GM12878 (cell line): ENCODE measurements around the gene ADH1A. TPM values are rescaled to one million over a fixed set of nuclear protein-coding genes. Genes with fewer than 3 reads are reported as not detected.

Source experiments
- ATAC-seq: fragments of 200-7000 bp; cut with Tn5 transposase; 3 replicates; pipeline ENCODE4 v1.9.1; 2020; ENCODE audit warnings: mild to moderate bottlenecking, moderate library complexity
- BruUV-seq: library from RNA; stranded (reverse); fragments of 400-500 nt; replicated peaks from 2 replicates; lab custom pipeline; 2021; lab: Mats Ljungman, UMichigan
- CTCF ChIA-PET: fragments of 300-600 bp; sonication (Branson Sonifier 250); formaldehyde crosslinking; extraction: SDS; loops from one replicate; lab custom pipeline; 2021; ENCODE audit warnings: inconsistent platforms; lab: Yijun Ruan, JAX
- POLR2A ChIA-PET: fragments of 350-600 bp; formaldehyde crosslinking; extraction: SDS; loops from one replicate; lab custom pipeline; 2021; ENCODE audit warnings: inconsistent platforms; lab: Charles Lee
- RAD21 ChIA-PET: fragments of 300-600 bp; sonication (Branson Sonifier 250); formaldehyde crosslinking; loops from one replicate; lab custom pipeline; 2023; ENCODE audit warnings: antibody characterized with exemption; ENCODE audit not compliant: unreplicated experiment; lab: Charles Lee
- SMC1A ChIA-PET: fragments of 300-600 bp; sonication (Branson Sonifier 250); formaldehyde crosslinking; loops from one replicate; lab custom pipeline; 2023; ENCODE audit not compliant: unreplicated experiment, uncharacterized antibody; lab: Charles Lee
- DNase-seq: peaks from one replicate; pipeline ENCODE4 v3.0.0-alpha.2; 2011; ENCODE audit warnings: low read depth, low spot score
- FAIRE-seq: peaks from 3 replicates; lab custom pipeline; 2011; peaks lifted over from hg19 to GRCh38; lab: Jason Lieb, UNC
- H2AFZ ChIP-seq: 2 replicates; pipeline ENCODE4 v1.6.0; 2011; ENCODE audit warnings: low read depth, low read length, control low read depth; ENCODE audit not compliant: control insufficient read depth
- H3K27ac ChIP-seq: 2 replicates; pipeline ENCODE4 v1.5.1; 2011; ENCODE audit warnings: control low read depth; ENCODE audit not compliant: control insufficient read depth, insufficient read depth
- H3K27me3 ChIP-seq, 2 experiments: replicated peaks in 1 of 2; 2 replicates each; pipeline versions ENCODE4 v1.6.0 to v1.6.1; 2011; ENCODE audit warnings: low read length in 1 of 2; ENCODE audit not compliant: control insufficient read depth in 2 of 2, insufficient read depth in 2 of 2
- H3K36me3 ChIP-seq, 2 experiments: 2 replicates each; pipeline ENCODE4 v1.5.1; 2011; ENCODE audit warnings: low read length in 1 of 2; ENCODE audit not compliant: control insufficient read depth in 2 of 2, insufficient read depth in 2 of 2
- H3K4me1 ChIP-seq: 2 replicates; pipeline ENCODE4 v1.6.1; 2011; ENCODE audit warnings: mild to moderate bottlenecking, low read length, moderate library complexity, mixed read lengths; ENCODE audit not compliant: control insufficient read depth, insufficient read depth
- H3K4me2 ChIP-seq: 2 replicates; pipeline ENCODE4 v1.6.0; 2011; ENCODE audit warnings: control low read depth; ENCODE audit not compliant: control insufficient read depth, insufficient read depth
- H3K4me3 ChIP-seq: fragments of 200-600 bp; sonication (generic); 2 replicates; pipeline ENCODE4 v1.5.1; 2016
- H3K79me2 ChIP-seq: 2 replicates; pipeline ENCODE4 v1.6.0; 2011; ENCODE audit warnings: low read length; ENCODE audit not compliant: control insufficient read depth, insufficient read depth
- H3K9ac ChIP-seq: 2 replicates; pipeline ENCODE4 v1.8.0; 2011; ENCODE audit warnings: low read length, control low read depth, mixed read lengths; ENCODE audit not compliant: control insufficient read depth, insufficient read depth
- H3K9me3 ChIP-seq: replicated peaks from 3 replicates; pipeline ENCODE4 v1.5.1; 2011; ENCODE audit warnings: mild to moderate bottlenecking, low read length; ENCODE audit not compliant: control insufficient read depth, insufficient read depth
- H4K20me1 ChIP-seq: 2 replicates; pipeline ENCODE4 v1.6.0; 2011; ENCODE audit not compliant: control insufficient read depth, insufficient read depth
- BCL11A ChIP-seq: IDR thresholded peaks from 2 replicates; pipeline ENCODE4 v1.6.1; 2011; ENCODE audit warnings: low read depth, low read length
- BCLAF1 ChIP-seq: fragments of 450-650 bp; IDR thresholded peaks from 2 replicates; pipeline ENCODE4 v1.6.1; 2017; ENCODE audit warnings: antibody characterized with exemption, mild to moderate bottlenecking, moderate library complexity
- E2F4 ChIP-seq: IDR thresholded peaks from 2 replicates; pipeline ENCODE4 v1.6.1; 2012; ENCODE audit warnings: low read depth, low read length, improper control_type of control experiment
- ESRRA ChIP-seq: IDR thresholded peaks from 2 replicates; pipeline ENCODE4 v1.6.1; 2012; ENCODE audit warnings: mild to moderate bottlenecking, low read length, improper control_type of control experiment
- EZH2 ChIP-seq: IDR thresholded peaks from 2 replicates; pipeline ENCODE4 v1.6.1; 2012; ENCODE audit warnings: low read depth, mild to moderate bottlenecking, control low read depth, inconsistent platforms, low read length, borderline replicate concordance; ENCODE audit not compliant: control insufficient read depth
- WGBS: methylation state at CpG from one replicate; pipeline ENCODE4 v1.1.6; 2016; ENCODE audit warnings: low lambda C conversion rate; ENCODE audit not compliant: insufficient replicate concordance, insufficient coverage; ENCODE audit errors: missing lambda C conversion rate; 5-methylcytosine and 5-hydroxymethylcytosine counted together
- in situ Hi-C: fragments of 300-500 bp; cut with MboI; formaldehyde crosslinking; loops from 9 replicates; pipeline ENCODE4 v1.14.3; 2018; ENCODE audit warnings: mixed read lengths
- intact Hi-C: fragments of 100-400 bp; cut with micrococcal nuclease; formaldehyde crosslinking; loops from one replicate; pipeline ENCODE4 v1.14.2; 2022; ENCODE audit not compliant: unreplicated experiment
- polyA plus RNA-seq, 11 experiments: library from polyadenylated mRNA; depleted of rRNA in 4 of 11; unstranded in 6 of 11; stranded (reverse) in 5 of 11; fragments of >200 nt; fragmentation: Nextera tagmentation in 4 of 11; fragmentation: Illumina TruSeq in 1 of 11; extraction: Ambion mirVana in 4 of 11; extraction: Trizol in 1 of 11; gene quantifications; 1 replicate in 1 of 11; 2 replicates in 10 of 11; pipeline versions ENCODE4 v1.2.1 to v1.2.3, GENCODE V29; 2011 to 2016; ENCODE audit warnings: inconsistent platforms in 2 of 11, missing spikeins in 2 of 11, low read depth in 1 of 11
- total RNA-seq, 4 experiments: library from RNA; depleted of rRNA in 3 of 4; stranded (reverse); fragments of >200 nt in 3 of 4; fragmentation: Illumina TruSeq in 1 of 4; extraction: Trizol in 1 of 4; gene quantifications; 2 replicates each; pipeline versions ENCODE4 v1.2.1 to v1.2.3, GENCODE V29; 2013 to 2021

The ADH1A gene
- total and polyA plus RNA-seq, 10 of the 15 experiments (the other 5 are each of a cell fraction or from before 2014, with no cell fraction given), result not detected

- no peak for DNase-seq
- no peak for ATAC-seq
- Histone ChIP-seq H3K9me3 (no peaks in the 10 kb centered on the region), H3K9ac (no peak overlapping the region), H3K4me2 (no peak overlapping the region), H3K4me1 (no peaks in the 10 kb centered on the region), H4K20me1 (no peaks in the 10 kb centered on the region), H3K27ac (no peak overlapping the region), H3K27me3 (no peaks in the 10 kb centered on the region), H3K36me3 (no peaks in the 10 kb centered on the region), H3K79me2 (no peaks in the 10 kb centered on the region), H2AFZ (no peak overlapping the region), H3K4me3 (no peak overlapping the region)
- ChIA-PET RAD21 (no interaction called here), POLR2A (no interaction called here), CTCF (no interaction called here), SMC1A (no interaction called here)
- FAIRE-seq, result no peak
- in situ Hi-C loops (no loop called here), intact Hi-C loops (no loop called here)
- TF ChIP-seq E2F4, result no peak
- TF ChIP-seq BCLAF1, result no peak
- no peak for TF ChIP-seq EZH2
- no peak for TF ChIP-seq ESRRA
- no peak for TF ChIP-seq BCL11A
- BruUV-seq, result no TSS peak
- WGBS, result 0% methylated on average over 1 of the region's 1 CpG
Observed at GRCh38 chr4:99324361-99324760, 33.6 kb upstream of the ADH1A start.
